A673 (cell line): ENCODE measurements around the gene FRMD4A. TPM values are rescaled to one million over a fixed set of nuclear protein-coding genes. Genes with fewer than 3 reads are reported as not detected.

Source experiments
- BruUV-seq: library from RNA; stranded (reverse); fragments of 400-500 nt; replicated peaks from 2 replicates; lab custom pipeline; 2021; lab: Mats Ljungman, UMichigan
- CTCF ChIA-PET: fragments of 300-600 bp; sonication (Branson Sonifier 250); formaldehyde crosslinking; loops from one replicate; lab custom pipeline; 2022; ENCODE audit warnings: antibody characterized with exemption; lab: Charles Lee
- POLR2A ChIA-PET: fragments of 300-600 bp; sonication (Branson Sonifier 250); formaldehyde crosslinking; loops from one replicate; lab custom pipeline; 2022; ENCODE audit warnings: antibody characterized with exemption; ENCODE audit not compliant: low non-redundant PET; lab: Charles Lee
- DNase-seq: peaks from one replicate; pipeline ENCODE4 v3.0.0-alpha.2; 2015; ENCODE audit warnings: low spot score
- H3K27ac ChIP-seq: fragments of 200-600 bp; sonication (generic); 2 replicates; pipeline ENCODE4 v1.5.1; 2016; ENCODE audit warnings: mixed run types, low read depth, mild to moderate bottlenecking, mixed read lengths, antibody characterized with exemption, low read length; ENCODE audit not compliant: poor library complexity, severe bottlenecking
- H3K27me3 ChIP-seq: fragments of 200-600 bp; sonication (generic); replicated peaks from 2 replicates; pipeline ENCODE4 v1.6.1; 2017; ENCODE audit warnings: mixed run types, low read depth, mild to moderate bottlenecking, mixed read lengths, antibody characterized with exemption, low read length; ENCODE audit not compliant: insufficient read depth, poor library complexity
- H3K36me3 ChIP-seq: fragments of 200-600 bp; sonication (generic); 2 replicates; pipeline ENCODE4 v1.6.1; 2016; ENCODE audit warnings: mixed run types, mild to moderate bottlenecking, mixed read lengths, antibody characterized with exemption, low read length; ENCODE audit not compliant: insufficient read depth, poor library complexity, severe bottlenecking
- H3K4me1 ChIP-seq: fragments of 200-600 bp; sonication (generic); 2 replicates; pipeline ENCODE4 v1.6.1; 2017; ENCODE audit warnings: mixed run types, mild to moderate bottlenecking, mixed read lengths, antibody characterized with exemption, low read length; ENCODE audit not compliant: insufficient read depth, poor library complexity, severe bottlenecking
- H3K4me3 ChIP-seq: fragments of 200-600 bp; sonication (generic); 2 replicates; pipeline ENCODE4 v1.5.1; 2016; ENCODE audit warnings: low read depth, mixed run types, mild to moderate bottlenecking, mixed read lengths, low read length; ENCODE audit not compliant: poor library complexity, severe bottlenecking
- H3K9me3 ChIP-seq: fragments of 200-600 bp; sonication (generic); 2 replicates; pipeline ENCODE4 v1.6.1; 2016; ENCODE audit warnings: mixed run types, low read depth, mild to moderate bottlenecking, mixed read lengths, antibody characterized with exemption, low read length; ENCODE audit not compliant: poor library complexity, severe bottlenecking
- EZH2 ChIP-seq: fragments of 200-600 bp; sonication (generic); IDR thresholded peaks from 2 replicates; pipeline ENCODE4 v1.6.1; 2017; ENCODE audit warnings: borderline replicate concordance, low read depth, mild to moderate bottlenecking, mixed read lengths, antibody characterized with exemption, low read length; ENCODE audit not compliant: poor library complexity, severe bottlenecking
- intact Hi-C: fragments of 100-400 bp; cut with micrococcal nuclease; formaldehyde crosslinking; loops from one replicate; pipeline ENCODE4 v1.10.0; 2022; ENCODE audit not compliant: unreplicated experiment
- total RNA-seq: library from RNA; stranded (reverse); gene quantifications from 2 replicates; pipeline ENCODE4 v1.2.3, GENCODE V29; 2021
- TF ChIP-seq, protein P1 (sequence below): fragments of 300-800, 200-600 bp; sonication (generic); conservative IDR thresholded peaks from 2 replicates; pipeline ENCODE4 v1.5.1; 2017; ENCODE audit warnings: low read depth, mild to moderate bottlenecking, antibody characterized with exemption, low read length, moderate library complexity, mixed read lengths

Gene FRMD4A
- total RNA-seq, 1 experiment from 2014 or later = 26.3 TPM

DNA sequence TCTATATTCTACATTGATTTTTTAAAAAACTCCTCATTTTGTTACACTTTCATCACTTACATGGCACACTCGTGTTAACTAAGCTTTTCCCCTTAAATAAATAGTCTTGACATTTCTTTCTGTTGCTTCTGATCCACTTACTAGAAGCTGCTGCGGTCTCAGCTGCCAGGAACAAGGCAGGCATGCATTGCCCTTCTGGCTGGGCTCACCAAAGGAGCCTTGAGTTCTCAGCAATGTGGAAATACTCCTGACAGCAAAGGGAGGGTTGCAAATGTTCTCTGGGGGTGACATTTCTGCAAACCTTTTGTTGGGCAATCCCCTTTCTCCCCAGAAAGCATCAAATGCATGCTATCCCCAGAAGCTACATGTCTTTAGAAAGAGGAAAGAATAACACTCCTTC, 393.9 kb downstream of the FRMD4A start:
- POLR2A ChIA-PET = no interaction called here
- H3K9me3 ChIP-seq = no peaks in the 10 kb centered on the region
- H3K27ac ChIP-seq = no peak overlapping the region
- DNase-seq = no peak
- intact Hi-C loops = no loop called here
- no peaks in the 10 kb centered on the region for H3K36me3 ChIP-seq
- no TSS peak for BruUV-seq
- no peak overlapping the region for H3K4me3 ChIP-seq
- CTCF ChIA-PET = no interaction called here
- TF ChIP-seq, protein P1, sequence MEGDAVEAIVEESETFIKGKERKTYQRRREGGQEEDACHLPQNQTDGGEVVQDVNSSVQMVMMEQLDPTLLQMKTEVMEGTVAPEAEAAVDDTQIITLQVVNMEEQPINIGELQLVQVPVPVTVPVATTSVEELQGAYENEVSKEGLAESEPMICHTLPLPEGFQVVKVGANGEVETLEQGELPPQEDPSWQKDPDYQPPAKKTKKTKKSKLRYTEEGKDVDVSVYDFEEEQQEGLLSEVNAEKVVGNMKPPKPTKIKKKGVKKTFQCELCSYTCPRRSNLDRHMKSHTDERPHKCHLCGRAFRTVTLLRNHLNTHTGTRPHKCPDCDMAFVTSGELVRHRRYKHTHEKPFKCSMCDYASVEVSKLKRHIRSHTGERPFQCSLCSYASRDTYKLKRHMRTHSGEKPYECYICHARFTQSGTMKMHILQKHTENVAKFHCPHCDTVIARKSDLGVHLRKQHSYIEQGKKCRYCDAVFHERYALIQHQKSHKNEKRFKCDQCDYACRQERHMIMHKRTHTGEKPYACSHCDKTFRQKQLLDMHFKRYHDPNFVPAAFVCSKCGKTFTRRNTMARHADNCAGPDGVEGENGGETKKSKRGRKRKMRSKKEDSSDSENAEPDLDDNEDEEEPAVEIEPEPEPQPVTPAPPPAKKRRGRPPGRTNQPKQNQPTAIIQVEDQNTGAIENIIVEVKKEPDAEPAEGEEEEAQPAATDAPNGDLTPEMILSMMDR = no peak
- TF ChIP-seq EZH2 = no peak
- peaks cover 18% of the 10 kb centered on the region for H3K27me3 ChIP-seq
- no peaks in the 10 kb centered on the region for H3K4me1 ChIP-seq

GRCh38 chr10:13930120-13930519, 400.6 kb downstream of the FRMD4A start:
- Histone ChIP-seq H3K9me3 (no peaks in the 10 kb centered on the region), H3K27ac (no peak overlapping the region), H3K4me1 (no peaks in the 10 kb centered on the region), H3K4me3 (no peak overlapping the region), H3K27me3 (no peaks in the 10 kb centered on the region), H3K36me3 (no peaks in the 10 kb centered on the region)
- TF ChIP-seq, protein P1 = no peak
- TF ChIP-seq EZH2 = no peak
- CTCF ChIA-PET = no interaction called here
- intact Hi-C loops = no loop called here
- no TSS peak for BruUV-seq
- DNase-seq = no peak
- POLR2A ChIA-PET = interaction anchor here (0.6 kb wide), 1 partner anchor 1323 kb away, joined by 4 read pairs; no protein-coding TSS in a partner anchor

- Histone ChIP-seq H3K36me3 (no peaks in the 10 kb centered on the region), H3K4me3 (no peak overlapping the region), H3K27ac (no peak overlapping the region), H3K9me3 (no peaks in the 10 kb centered on the region), H3K27me3 (no peaks in the 10 kb centered on the region), H3K4me1 (no peaks in the 10 kb centered on the region)
- DNase-seq = no peak
- BruUV-seq = no TSS peak
- CTCF ChIA-PET = no interaction called here
- POLR2A ChIA-PET = no interaction called here
- intact Hi-C loops = no loop called here
- TF ChIP-seq EZH2 = no peak
- TF ChIP-seq, protein P1 = no peak
Measured at GRCh38 chr10:13928451-13928850, 402.3 kb downstream of the FRMD4A start.
